ENCODE data around the gene SSU72.
"Not testable (repeated sequence)": the region's sequence is repeated elsewhere in the genome, so short reads cannot be mapped to it uniquely, and the experiment has no call there.

The SSU72 gene

GRCh38 chr1:1534401-1535154 is 40.1 kb downstream of the SSU72 start:
- DNase-seq (ENCODE audit: extremely low spot score, insufficient read length, low read depth) (no peak), FAIRE-seq (no peak)

- not testable (repeated sequence) for FAIRE-seq
These were observed 40.8 kb downstream of the SSU72 start for GRCh38 chr1:1533894-1534291.

DNA sequence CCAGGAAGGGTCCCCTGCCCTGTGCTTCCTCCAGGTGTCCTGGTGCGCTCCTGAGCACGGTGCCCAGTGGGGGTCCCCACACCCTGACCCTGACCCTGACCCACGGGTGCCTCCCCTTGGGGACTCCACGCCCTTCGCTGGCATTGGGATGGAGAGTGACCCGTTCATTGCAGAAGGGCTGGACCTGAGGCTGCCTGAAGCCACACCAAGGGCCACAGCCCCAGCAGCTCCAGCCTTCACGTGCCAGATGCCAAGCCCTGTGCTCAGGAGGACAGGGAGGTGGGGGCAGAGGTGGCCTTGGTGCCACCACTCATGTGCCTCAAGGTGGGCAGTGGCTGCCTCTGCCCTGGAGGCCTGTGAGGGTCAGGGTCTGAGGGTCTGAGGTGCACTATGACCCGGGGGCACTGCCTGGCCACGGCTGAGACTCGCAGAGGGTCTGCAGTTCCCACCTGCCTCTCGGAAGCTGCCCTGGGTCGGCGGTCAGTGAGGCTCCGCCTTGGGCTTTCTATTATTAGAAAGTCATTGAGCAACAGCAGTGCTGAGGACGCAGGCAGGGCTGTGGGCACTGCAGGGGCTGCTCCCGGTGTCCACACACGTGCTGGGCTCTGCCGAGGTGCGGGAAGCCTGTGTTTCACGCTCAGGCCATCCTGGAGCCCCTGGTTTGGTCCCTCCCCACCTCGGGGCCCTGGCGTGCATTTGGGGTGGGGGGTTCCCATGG is 41.3 kb downstream of the SSU72 start:
- not testable (repeated sequence) for FAIRE-seq; DNase-seq (ENCODE audit: extremely low spot score, insufficient read length, low read depth)

More at GRCh38 chr1:1533894-1534291, 40.8 kb downstream of the SSU72 start:
- not testable (repeated sequence) for DNase-seq (ENCODE audit: extremely low spot score, insufficient read length, low read depth)

DNA sequence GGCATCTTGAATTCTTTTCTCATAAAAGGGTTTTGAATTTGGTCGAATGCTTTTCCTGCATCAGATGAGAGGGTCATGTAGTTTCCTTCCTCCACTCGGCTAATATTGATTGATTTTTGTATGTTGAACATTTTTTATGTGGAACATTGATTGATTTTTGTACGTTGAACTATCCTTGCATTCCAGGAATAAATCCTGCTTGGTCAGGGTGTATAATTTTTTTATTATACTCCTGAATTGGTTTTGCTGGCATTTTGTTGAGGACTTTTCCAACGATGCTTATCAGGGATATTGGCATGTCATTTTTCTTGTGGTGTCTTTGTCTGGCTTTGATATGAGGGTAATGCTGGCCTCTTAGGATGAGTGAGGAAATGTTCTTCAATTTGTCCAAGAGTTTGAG is 42.7 kb downstream of the SSU72 start:
- no peak for DNase-seq (ENCODE audit: extremely low spot score, insufficient read length, low read depth)
- no peak for FAIRE-seq

DNA sequence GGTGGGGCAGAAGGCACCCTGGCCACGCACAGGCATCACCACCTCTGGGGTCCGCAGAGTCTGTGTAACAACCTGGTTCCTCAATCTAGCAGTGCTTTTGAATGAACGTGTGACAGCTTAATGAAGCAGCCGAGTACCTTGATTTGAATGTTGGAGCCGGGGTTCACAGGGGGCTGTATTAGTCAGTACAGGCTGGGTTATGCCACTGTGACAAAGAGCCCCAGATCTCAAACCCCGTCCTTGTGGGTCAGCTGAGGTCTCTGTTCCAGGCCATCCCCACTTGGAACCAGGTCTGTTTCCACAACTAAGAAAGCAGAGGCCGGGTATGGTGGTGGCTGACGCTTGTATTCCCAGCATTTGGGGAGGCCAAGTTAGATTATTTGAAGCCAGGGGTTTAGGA is 44.7 kb downstream of the SSU72 start:
- FAIRE-seq (no peak), DNase-seq (ENCODE audit: extremely low spot score, insufficient read length, low read depth) (no peak)

DNA sequence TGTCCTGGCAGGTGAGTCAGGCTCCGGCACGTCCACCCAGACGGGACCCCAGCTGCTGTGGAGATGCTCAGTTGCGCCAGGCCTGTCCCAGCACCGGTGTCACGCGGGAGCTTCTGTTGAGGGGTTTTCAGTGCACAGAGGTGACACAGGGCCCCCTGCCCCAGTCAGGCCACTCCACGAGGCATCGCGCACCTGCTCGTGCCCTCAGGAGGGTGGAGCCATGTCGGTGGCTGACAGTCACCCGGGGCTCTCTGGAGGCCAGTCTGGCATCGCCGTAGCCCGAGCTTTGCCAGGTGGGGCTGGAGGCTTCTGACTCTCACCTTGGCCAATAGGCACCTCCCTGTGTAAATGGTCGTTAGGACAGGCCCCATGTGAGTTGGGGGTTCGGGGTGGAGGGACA is 45.3 kb downstream of the SSU72 start:
- DNase-seq (ENCODE audit: extremely low spot score, insufficient read length, low read depth): no peak
- no peak for FAIRE-seq

DNA sequence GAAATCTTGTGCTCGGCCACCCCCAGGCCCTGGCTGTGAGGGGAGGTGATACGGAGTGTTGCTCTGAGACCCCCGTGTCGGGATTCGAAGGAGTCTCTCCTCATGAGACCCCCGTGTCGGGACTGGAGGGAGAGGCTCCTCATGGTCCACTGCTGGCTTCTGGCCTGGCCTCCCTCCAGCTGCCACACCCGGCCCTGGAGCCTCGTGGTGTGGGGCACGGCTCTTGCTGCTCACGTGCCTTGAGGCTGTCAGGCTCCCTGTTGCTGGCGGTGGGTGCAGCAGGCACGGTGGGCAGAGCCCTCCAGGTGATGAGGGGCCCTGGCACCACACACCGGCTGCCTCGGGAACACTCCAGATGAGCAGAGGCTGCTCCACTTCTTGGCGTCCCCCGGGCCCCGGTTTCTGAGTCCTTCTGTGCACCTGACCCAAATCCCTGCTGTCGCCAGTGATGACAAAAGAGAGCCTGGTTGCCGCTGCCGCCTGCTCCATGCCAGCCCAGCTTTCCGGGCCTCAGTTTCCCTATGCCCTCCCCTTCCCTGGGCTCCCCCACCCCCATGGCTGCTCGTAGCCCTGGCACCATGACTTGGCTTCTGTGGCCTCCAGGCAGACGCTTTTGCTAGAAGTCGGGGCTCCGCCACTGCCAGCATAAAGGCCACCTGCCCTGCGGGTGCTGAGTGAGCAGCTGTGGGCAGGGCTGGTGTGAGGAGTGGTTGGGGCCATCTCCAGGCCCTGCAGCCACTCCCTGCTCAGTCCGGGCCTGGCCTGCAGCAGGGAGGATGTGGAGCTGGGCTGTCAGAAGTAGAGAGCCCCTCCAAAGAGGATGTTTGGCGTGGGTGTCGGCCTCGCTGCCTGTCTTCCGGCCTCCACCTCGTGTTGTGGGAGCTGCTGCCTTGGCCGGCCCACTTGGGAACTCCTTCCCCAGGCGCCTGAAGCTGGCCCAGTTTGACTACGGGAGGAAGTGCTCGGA is 46.1 kb downstream of the SSU72 start:
- no peak for FAIRE-seq
- DNase-seq (ENCODE audit: extremely low spot score, insufficient read length, low read depth): no peak

DNA sequence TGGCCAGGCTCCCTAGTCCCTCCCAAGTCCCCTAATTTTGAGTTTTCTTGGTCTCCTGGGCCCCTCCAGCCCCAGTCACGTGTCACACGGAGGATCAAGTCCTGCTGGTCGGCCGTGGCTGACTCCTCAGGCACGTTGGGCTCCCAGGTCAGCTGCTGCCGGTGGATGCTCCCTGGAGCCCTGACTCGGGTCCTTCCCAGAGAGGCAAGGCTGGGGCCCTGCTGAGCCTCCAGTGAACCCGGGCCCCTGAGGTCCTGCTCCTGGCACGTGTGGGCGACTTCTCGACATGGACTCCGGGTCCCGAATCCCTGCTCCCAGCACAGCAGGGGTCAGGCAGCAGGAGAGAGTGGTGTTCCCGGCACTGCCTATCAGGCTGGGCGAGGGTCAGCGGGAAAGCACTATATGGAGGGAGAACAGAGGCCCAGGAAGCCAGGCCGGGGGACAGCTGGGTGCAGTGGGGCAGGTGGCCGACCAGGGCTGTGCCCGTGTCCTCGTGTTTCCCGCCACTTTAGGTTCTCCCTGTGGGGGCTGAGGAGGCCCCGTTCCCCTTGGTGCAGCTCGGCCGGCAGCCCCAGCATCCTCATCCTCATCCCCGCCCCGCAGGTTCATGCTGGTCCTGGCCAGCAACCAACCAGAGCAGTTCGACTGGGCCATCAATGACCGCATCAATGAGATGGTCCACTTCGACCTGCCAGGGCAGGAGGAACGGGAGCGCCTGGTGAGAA is 47.4 kb downstream of the SSU72 start:
- DNase-seq (ENCODE audit: extremely low spot score, insufficient read length, low read depth): no peak
- FAIRE-seq: no peak

GRCh38 chr1:1526476-1526875 is 48.2 kb downstream of the SSU72 start:
- not testable (repeated sequence) for DNase-seq (ENCODE audit: extremely low spot score, insufficient read length, low read depth); FAIRE-seq

- not testable (repeated sequence) for FAIRE-seq; DNase-seq (ENCODE audit: extremely low spot score, insufficient read length, low read depth)
These were observed 49.8 kb downstream of the SSU72 start for GRCh38 chr1:1524750-1525383.

GRCh38 chr1:1523651-1524050 is 51.0 kb downstream of the SSU72 start:
- DNase-seq (ENCODE audit: extremely low spot score, insufficient read length, low read depth); FAIRE-seq: not testable (repeated sequence)

DNA sequence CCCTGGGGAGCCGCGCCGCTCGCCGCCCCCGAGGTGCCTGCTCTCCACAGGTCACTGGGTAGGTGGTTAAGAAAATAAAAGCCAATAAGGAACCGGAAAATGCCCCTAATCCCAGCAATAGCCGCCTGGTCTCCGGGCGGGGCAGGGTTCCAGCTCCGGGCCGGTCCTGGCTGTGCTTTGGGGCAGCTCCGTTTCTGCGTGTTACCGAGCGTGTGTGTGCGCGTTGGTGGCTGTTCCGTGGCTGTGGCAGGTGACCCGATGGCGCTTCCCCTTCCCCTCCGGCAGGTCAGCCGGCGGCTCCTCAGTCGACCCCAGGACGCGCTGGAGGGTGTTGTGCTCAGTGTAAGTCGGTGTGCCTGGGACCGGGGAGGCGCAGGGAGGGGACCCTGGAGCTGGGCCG is 51.4 kb downstream of the SSU72 start:
- FAIRE-seq; DNase-seq (ENCODE audit: extremely low spot score, insufficient read length, low read depth): not testable (repeated sequence)

GRCh38 chr1:1522536-1522935 is 52.1 kb downstream of the SSU72 start:
- not testable (repeated sequence) for FAIRE-seq; DNase-seq (ENCODE audit: extremely low spot score, insufficient read length, low read depth)

GRCh38 chr1:1521331-1521730 is 53.3 kb downstream of the SSU72 start:
- FAIRE-seq: no peak
- DNase-seq (ENCODE audit: extremely low spot score, insufficient read length, low read depth): no peak

GRCh38 chr1:1519805-1520505 is 54.7 kb downstream of the SSU72 start:
- not testable (repeated sequence) for FAIRE-seq; DNase-seq (ENCODE audit: extremely low spot score, insufficient read length, low read depth)

DNA sequence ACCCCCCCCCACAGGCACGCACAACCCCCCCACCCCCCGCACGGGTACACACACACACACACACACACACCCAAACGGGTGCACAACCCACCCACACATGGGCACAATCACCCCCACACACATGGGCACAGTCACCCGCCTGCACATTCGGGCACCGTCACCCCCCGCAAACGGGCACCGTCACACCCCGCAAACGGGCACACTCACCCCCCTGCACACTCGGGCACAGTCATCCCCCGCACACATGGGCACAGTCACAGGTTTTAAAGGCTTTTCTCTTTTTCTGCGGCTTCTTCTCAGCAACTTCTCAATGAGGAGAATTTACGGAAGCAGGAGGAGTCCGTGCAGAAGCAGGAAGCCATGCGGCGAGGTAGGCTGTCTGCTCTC is 56.0 kb downstream of the SSU72 start:
- not testable (repeated sequence) for FAIRE-seq

DNA sequence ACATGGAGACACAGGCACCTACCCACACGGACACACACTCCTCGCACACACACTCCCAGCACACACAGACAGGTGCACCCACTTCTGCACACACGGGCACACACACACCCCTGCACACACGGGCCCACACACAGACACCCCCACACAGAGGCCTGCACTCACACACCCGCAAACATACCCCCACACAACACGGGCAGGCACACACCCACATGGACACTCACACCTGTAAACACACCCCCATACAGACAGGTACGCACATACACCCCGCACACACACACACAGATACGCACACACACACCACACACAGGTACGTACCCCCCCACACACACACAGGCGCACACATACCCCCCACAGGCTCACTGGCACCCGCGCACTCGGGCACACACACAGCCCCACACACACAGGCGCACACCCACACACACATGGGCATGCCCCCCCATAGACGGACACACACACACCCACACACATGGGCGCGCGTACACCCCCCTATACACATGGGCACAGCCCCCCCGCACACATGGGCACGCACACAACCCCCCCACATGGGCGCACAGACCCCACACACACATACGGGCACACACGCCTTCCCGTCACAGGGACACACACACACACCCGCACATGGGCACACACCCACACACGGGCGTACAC is 56.6 kb downstream of the SSU72 start:
- DNase-seq (ENCODE audit: extremely low spot score, insufficient read length, low read depth): no peak
- FAIRE-seq: no peak

More for the DNA sequence above, 56.0 kb downstream of the SSU72 start:
- not testable (repeated sequence) for DNase-seq (ENCODE audit: extremely low spot score, insufficient read length, low read depth)

DNA sequence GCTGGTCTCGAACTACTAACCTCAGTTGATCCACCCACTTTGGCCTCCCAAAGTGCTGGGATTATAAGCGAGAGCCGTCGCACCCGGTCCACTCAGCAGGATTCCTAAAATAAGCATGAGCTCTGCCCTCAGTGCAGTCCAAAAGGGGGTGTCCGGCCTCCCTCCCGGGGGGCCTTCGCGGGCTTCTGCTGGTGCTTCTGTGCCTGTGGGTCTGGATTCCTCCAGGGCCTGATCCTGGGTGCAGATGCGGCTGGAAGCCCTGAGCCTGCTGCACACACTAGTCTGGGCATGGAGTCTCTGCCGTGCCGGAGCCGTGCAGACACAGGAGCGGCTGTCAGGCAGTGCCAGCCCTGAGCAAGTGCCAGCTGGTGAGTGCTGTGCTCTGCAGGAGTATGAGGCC is 57.7 kb downstream of the SSU72 start:
- FAIRE-seq; DNase-seq (ENCODE audit: extremely low spot score, insufficient read length, low read depth): not testable (repeated sequence)

Measured in GM18507 (cell line).